GM12892 (cell line): Measurements from ENCODE around the gene SLC22A5.

ENCODE experiments used
- POLR2A ChIP-seq: IDR thresholded peaks from 2 replicates; pipeline ENCODE4 v1.6.1; 2011; ENCODE audit warnings: low read depth, low read length, control low read depth
- POLR2AphosphoS5 ChIP-seq: IDR thresholded peaks from 2 replicates; pipeline ENCODE4 v1.6.1; 2011; ENCODE audit warnings: low read depth, low read length, control low read depth
- TAF1 ChIP-seq: IDR thresholded peaks from 2 replicates; pipeline ENCODE4 v1.6.1; 2011; ENCODE audit warnings: low read depth, mild to moderate bottlenecking, control low read depth, low read length, borderline replicate concordance

GRCh38 chr5:132405646-132406045 is 36.1 kb downstream of the SLC22A5 start:
- TF ChIP-seq POLR2A (no peak), POLR2AphosphoS5 (no peak), TAF1 (no peak)
